Measurements from ENCODE around the gene RSPO4. TPM values are rescaled to one million over a fixed set of nuclear protein-coding genes. Genes with fewer than 3 reads are reported as not detected.
"Not testable (repeated sequence)": the region's sequence is repeated elsewhere in the genome, so short reads cannot be mapped to it uniquely, and the experiment has no call there.

The RSPO4 gene
- total RNA-seq, 2 donors from 2014 or later: not detected

DNA sequence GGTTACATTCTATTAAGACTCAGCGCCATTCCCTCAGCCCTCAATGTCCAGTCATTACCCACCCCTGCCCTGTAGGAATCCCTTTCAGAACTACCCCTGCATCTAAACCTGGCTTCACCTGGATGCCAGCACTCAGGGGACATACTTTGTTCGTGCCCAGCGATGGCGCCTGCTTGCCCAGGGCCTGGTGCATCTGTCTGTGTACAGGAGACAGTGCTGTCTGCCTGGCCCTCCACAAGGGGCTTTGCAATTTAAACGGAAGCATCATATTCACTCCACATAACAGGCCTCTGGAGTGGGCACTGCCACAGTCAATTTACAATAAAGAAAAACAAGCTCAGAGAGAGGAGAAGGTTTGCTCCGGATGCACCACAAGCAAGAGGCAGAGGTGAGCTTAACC is 4.6 kb downstream of the RSPO4 start:
- Mint-ChIP-seq H3K36me3 (ENCODE audit: low read depth) (peaks cover under 1% of the 10 kb centered on the region), H3K4me1 (peaks cover under 1% of the 10 kb centered on the region), H3K27me3 (peaks cover 70% of the 10 kb centered on the region), H3K4me3 (no peak overlapping the region), H3K27ac (no peak overlapping the region)
- no peaks in the 10 kb centered on the region for H3K9me3 ChIP-seq (ENCODE audit: control insufficient read depth, low read length, poor library complexity, severe bottlenecking)
- DNase-seq (no peak), ATAC-seq (no peak)

DNA sequence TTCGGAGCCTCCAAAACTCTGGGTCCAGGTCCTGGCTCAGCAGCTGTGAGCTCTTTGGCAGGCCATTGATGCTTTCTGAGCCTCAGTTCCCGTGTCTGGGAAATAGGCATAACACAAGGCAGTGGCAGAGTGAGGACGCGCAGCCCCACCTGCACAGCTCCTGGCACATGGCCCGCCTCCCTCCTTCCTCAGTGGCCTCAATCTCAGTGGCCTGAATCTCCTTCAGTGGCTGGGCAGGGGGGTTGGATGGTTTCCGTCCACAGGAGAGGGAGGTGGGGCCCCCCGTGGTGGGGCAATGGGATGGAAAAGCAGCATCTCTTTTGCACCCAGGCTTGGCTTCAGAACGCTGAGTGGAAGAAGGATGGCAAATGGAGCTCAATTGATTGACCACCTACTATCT is 5.1 kb downstream of the RSPO4 start:
- no peak for DNase-seq
- H3K27ac Mint-ChIP-seq: no peak overlapping the region
- H3K27me3 Mint-ChIP-seq: peaks cover 74% of the 10 kb centered on the region
- H3K9me3 ChIP-seq (ENCODE audit: control insufficient read depth, low read length, poor library complexity, severe bottlenecking): no peaks in the 10 kb centered on the region
- H3K36me3 Mint-ChIP-seq (ENCODE audit: low read depth): no peaks in the 10 kb centered on the region
- no peak for ATAC-seq
- H3K4me1 Mint-ChIP-seq: no peaks in the 10 kb centered on the region
- no peak overlapping the region for H3K4me3 Mint-ChIP-seq

DNA sequence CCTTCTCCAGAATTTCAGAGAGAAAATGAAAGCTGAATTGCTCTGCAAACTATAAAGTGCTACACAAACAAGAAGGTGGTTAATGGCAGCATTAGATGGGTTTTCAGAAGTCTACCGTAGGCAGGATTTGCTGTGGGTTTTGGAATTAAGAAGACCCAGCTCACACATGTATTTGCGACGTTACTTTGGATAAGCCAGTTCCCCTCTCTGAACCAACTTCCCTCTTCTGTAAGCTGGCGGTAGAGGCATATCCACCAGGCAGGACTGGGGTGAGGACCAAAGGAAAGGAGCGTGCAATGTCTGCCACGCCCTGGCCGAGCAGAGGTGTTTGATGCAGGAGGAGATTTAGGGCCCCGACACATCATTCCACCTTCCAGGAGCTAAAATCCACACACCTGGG is 6.9 kb downstream of the RSPO4 start:
- Mint-ChIP-seq H3K27ac (no peak overlapping the region), H3K4me1 (no peaks in the 10 kb centered on the region), H3K4me3 (no peak overlapping the region), H3K27me3 (peaks cover 65% of the 10 kb centered on the region), H3K36me3 (ENCODE audit: low read depth) (no peaks in the 10 kb centered on the region)
- H3K9me3 ChIP-seq (ENCODE audit: control insufficient read depth, low read length, poor library complexity, severe bottlenecking): no peaks in the 10 kb centered on the region
- DNase-seq (no peak), ATAC-seq (no peak)

DNA sequence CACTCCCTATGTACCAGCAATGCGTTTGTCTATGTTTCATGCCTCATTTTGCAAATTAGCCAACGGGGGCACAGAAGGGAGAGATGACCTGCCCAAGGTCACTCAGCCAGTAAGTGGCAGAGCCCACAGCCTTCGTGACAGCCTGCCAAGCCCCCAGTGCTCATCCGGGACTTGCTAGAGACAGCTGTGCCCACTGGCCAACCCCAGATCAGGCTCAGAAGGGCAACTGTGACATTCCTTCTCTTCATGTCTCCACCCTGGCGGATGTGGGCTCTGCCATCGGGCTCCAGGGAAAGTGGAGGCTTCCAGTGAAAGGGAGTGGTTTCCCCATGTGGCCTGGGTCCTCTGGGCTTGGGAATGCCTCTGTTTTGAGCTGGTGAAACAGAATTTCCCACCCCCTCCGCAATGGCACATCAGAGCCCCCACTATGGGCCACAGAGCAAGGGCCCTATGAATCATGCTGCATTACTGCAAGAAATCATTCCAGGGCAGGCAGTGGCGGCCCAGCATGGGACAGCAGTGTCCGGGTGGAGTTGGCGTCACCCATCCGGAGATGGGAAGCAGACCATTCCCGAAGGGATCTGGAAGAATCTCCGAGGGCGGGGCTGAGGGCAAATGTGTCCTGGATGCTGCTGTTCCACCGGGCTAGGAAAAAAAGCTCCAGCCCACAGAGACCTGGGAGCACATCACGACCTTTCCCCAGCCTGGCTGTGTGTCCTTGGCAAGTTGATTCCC is 9.1 kb downstream of the RSPO4 start:
- DNase-seq: no peak
- H3K27ac Mint-ChIP-seq: no peak overlapping the region
- H3K4me3 Mint-ChIP-seq: no peak overlapping the region
- H3K36me3 Mint-ChIP-seq (ENCODE audit: low read depth): no peaks in the 10 kb centered on the region
- H3K9me3 ChIP-seq (ENCODE audit: control insufficient read depth, low read length, poor library complexity, severe bottlenecking): no peaks in the 10 kb centered on the region
- ATAC-seq: no peak
- H3K4me1 Mint-ChIP-seq: peaks cover 2% of the 10 kb centered on the region
- H3K27me3 Mint-ChIP-seq: peaks cover 68% of the 10 kb centered on the region

DNA sequence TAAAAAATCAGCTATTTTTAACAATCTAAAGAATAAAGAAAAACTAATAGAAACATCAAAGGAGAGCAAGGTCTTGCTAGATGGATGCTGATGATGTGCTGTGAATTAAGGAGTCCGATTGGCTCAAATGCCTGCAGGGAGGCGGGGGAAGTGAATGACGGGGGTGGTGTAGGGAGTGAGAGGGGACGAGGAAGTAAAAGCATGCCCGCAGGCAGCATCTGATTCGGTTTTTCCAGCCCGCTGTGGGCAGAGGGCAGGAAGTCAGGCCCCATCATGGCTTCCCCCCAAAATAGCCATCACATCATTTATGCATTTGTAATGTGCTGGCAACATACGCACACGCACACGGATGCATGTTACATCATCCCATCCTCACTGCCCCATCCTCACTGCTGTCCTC is 10.3 kb downstream of the RSPO4 start:
- Mint-ChIP-seq H3K27me3 (peaks cover 70% of the 10 kb centered on the region), H3K36me3 (ENCODE audit: low read depth) (peaks cover 2% of the 10 kb centered on the region), H3K27ac (no peak overlapping the region), H3K4me3 (no peak overlapping the region), H3K4me1 (peaks cover 2% of the 10 kb centered on the region)
- H3K9me3 ChIP-seq (ENCODE audit: control insufficient read depth, low read length, poor library complexity, severe bottlenecking): no peaks in the 10 kb centered on the region
- DNase-seq (no peak), ATAC-seq (no peak)

DNA sequence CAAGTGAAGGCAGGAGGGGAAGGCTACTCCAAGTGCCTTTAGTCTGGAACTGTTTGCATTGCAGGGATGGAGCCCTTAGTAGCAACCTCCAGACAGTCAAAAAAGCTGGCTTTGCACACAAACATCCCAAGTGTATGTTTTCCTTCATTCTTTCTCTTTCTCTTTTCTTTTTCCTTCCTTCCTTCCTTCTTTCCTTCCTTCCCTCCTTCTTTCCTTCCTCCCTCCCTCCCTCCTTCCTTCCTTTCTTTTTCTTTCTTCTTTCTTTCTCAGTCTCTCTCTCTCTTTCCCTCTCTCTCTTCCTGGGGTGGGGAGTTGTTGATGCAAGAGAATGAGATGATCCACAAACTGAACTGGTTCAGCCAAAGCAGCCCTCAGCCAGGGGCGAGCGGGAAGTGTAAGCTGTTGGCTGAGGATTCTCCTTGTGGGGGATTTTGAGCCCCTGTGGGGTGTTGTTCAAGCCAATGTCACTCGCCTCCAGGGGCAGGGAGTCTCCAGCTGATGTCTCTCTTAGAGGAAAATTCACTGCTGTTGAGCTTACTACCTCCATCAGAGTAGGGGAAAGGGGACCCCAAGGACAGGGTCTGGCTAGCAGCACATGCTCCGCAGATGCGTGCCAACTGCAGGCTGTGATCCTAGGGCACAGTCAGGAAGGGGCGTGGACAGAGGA is 11.7 kb downstream of the RSPO4 start:
- no peaks in the 10 kb centered on the region for H3K9me3 ChIP-seq (ENCODE audit: control insufficient read depth, low read length, poor library complexity, severe bottlenecking)
- Mint-ChIP-seq H3K27ac (no peak overlapping the region), H3K4me3 (no peak overlapping the region), H3K27me3 (peaks cover 73% of the 10 kb centered on the region), H3K4me1 (peaks cover 2% of the 10 kb centered on the region), H3K36me3 (ENCODE audit: low read depth) (peaks cover 2% of the 10 kb centered on the region)
- DNase-seq (no peak), ATAC-seq (no peak)

DNA sequence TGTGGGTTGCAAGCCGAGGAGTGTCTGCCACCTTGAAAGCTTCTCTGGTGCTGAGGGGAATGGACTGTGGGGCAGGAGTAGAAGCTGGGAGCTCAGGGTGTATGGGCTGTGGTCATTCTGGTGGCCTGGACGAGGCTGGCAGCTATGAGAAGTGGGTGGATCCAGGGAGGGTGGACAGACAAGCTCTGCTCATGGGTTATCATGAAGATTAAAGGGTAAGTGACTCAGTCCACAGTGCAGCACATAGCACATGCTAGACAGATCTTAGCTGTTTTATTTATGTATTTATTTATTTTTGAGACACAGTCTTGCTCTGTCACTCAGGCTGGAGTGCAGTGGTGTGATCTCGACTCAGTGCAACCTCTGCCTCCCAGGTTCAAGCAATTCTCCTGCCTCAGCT is 13.8 kb downstream of the RSPO4 start:
- Mint-ChIP-seq H3K4me3 (no peak overlapping the region), H3K4me1 (peaks cover 2% of the 10 kb centered on the region), H3K27ac (no peak overlapping the region), H3K36me3 (ENCODE audit: low read depth) (peaks cover 2% of the 10 kb centered on the region), H3K27me3 (peaks cover 62% of the 10 kb centered on the region)
- DNase-seq: no peak
- no peak for ATAC-seq
- no peaks in the 10 kb centered on the region for H3K9me3 ChIP-seq (ENCODE audit: control insufficient read depth, low read length, poor library complexity, severe bottlenecking)

DNA sequence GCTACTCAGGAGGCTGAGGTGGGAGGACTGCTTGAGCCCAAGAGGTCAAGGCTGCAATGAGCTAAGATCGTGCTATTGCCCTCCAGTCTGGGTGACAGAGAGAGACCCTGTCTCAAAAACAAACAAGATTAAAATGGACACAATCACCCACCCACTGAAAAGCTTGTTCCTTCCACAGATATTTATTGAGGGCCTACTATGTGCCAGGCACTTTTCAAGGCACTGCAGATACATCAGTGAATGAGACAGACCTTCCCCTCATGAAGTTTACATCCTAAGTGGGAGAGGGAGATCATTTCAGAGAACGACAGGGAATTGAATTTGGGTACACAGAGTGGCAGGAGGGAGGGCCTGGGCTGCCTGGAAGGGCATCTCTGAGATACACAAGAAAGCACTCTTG is 14.4 kb downstream of the RSPO4 start:
- H3K27me3 Mint-ChIP-seq: peaks cover 62% of the 10 kb centered on the region
- peaks cover 2% of the 10 kb centered on the region for H3K4me1 Mint-ChIP-seq
- H3K4me3 Mint-ChIP-seq: no peak overlapping the region
- peaks cover 2% of the 10 kb centered on the region for H3K36me3 Mint-ChIP-seq (ENCODE audit: low read depth)
- no peaks in the 10 kb centered on the region for H3K9me3 ChIP-seq (ENCODE audit: control insufficient read depth, low read length, poor library complexity, severe bottlenecking)
- ATAC-seq: no peak
- DNase-seq: no peak
- no peak overlapping the region for H3K27ac Mint-ChIP-seq

DNA sequence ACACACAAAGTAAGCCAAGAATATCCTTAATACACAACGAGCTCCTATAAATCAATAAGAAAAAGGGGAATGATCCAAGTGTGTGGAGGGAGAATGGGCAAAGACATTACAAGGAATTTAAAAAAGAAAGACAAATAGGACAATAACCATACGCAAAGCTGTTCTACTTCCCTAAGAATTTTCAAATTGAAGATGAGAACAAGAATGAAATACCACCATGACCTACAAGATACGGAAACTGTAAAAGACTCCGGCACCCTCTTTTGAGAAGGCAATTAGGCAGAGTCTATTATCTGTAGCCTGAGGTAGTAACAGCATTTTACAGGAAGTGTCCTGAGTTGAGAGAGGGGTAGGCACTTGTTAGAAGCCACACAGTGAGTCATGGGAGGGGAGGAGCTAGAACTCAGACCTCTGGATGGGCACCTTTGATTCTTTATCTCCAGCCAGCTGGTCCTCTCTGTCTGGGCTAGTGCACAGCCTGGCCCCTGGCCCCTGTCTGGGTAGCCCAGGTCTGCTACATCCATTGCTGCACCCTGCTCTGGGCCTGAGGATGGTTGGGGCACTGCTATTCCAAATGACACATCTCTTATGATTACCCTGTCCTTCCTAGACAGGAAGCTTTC is 15.3 kb downstream of the RSPO4 start:
- no peaks in the 10 kb centered on the region for H3K9me3 ChIP-seq (ENCODE audit: control insufficient read depth, low read length, poor library complexity, severe bottlenecking)
- Mint-ChIP-seq H3K4me3 (no peak overlapping the region), H3K27me3 (peaks cover 59% of the 10 kb centered on the region), H3K36me3 (ENCODE audit: low read depth) (peaks cover 2% of the 10 kb centered on the region), H3K27ac (no peak overlapping the region), H3K4me1 (peaks cover 2% of the 10 kb centered on the region)
- DNase-seq (no peak), ATAC-seq (no peak)

DNA sequence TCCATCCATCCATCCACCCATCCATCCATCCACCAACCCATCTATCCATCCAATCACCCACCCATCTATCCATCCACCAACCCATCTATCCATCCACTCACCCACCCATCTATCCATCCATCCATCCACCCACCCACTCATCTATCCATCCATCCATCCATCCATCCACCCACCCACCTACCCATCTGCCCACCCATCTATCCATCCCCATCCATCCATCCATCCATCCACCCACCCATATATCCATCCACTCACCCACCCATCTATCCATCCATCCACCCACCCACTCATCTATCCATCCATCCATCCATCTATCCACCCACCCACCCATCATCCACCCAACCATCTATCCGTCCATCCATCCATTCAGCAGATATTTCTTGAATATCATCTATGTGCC is 17.1 kb downstream of the RSPO4 start:
- not testable (repeated sequence) for H3K4me3 Mint-ChIP-seq; H3K36me3 Mint-ChIP-seq (ENCODE audit: low read depth); H3K27ac Mint-ChIP-seq; H3K9me3 ChIP-seq (ENCODE audit: control insufficient read depth, low read length, poor library complexity, severe bottlenecking); ATAC-seq; DNase-seq; H3K4me1 Mint-ChIP-seq
- peaks cover 69% of the 10 kb centered on the region for H3K27me3 Mint-ChIP-seq

DNA sequence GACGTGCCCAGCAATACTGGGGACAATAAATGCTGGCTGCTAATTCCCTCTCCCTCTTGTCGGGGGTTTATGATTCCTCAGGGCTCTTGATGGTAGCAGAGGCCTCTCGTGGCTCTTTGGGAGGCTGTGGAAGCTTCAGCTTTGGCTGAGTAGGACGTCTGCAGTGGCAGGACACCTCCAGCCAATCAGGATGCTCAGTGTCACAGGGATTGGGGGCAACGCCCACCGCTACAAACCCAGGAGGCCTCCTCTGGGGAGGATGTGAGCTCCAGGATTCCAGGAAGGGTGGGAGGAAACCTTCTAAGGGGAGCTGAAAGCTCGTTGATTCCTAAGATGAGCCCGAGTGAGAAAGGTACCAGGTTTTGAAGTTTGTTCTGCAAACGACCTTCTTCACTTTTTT is 19.4 kb downstream of the RSPO4 start:
- Mint-ChIP-seq H3K27ac (no peak overlapping the region), H3K27me3 (peaks cover 68% of the 10 kb centered on the region), H3K4me1 (peaks cover 3% of the 10 kb centered on the region), H3K36me3 (ENCODE audit: low read depth) (peaks cover under 1% of the 10 kb centered on the region), H3K4me3 (no peak overlapping the region)
- ATAC-seq (no peak), DNase-seq (no peak)
- no peaks in the 10 kb centered on the region for H3K9me3 ChIP-seq (ENCODE audit: control insufficient read depth, low read length, poor library complexity, severe bottlenecking)

DNA sequence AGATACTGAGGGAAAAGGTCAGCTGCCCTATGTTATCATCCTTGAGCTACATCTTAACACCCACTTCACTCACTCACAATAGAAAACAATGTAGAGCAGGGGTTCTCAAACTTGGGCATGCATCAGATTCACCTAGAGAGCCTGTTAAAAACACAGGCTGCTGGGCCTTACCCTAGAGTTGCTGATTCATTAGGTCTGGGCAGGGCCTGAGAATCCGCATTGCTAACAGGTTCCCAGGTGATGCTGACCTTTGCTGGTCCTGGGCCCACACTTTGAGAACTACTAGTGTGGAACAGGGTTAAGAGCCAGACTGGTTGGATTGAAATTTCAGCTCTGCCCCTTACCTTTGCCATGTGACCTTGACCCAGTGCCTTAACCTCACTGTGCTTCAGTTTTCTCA is 25.1 kb downstream of the RSPO4 start:
- ATAC-seq: no peak
- no peak overlapping the region for H3K4me3 Mint-ChIP-seq
- no peaks in the 10 kb centered on the region for H3K36me3 Mint-ChIP-seq (ENCODE audit: low read depth)
- peaks cover 56% of the 10 kb centered on the region for H3K27me3 Mint-ChIP-seq
- no peaks in the 10 kb centered on the region for H3K9me3 ChIP-seq (ENCODE audit: control insufficient read depth, low read length, poor library complexity, severe bottlenecking)
- peaks cover 5% of the 10 kb centered on the region for H3K4me1 Mint-ChIP-seq
- DNase-seq: no peak
- no peak overlapping the region for H3K27ac Mint-ChIP-seq

DNA sequence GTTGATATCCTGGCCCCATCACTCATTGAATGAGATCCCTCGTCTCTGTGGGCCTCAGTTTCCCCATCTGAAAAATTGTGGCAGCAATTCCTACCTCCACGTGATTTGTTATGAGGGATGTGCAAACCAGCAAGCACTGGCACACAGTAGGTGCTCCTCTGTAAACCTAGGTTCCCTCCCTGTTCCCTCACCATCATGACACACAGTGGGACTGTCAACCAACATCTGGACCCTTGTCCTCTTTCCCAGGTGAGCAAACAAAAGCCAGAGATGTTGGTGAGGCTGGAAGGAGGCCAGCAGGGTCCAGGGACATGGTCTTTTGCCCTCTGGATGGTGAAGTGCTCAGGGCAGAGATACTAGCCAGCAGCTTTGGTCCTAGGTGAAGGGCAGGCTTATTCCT is 26.1 kb downstream of the RSPO4 start:
- peaks cover 54% of the 10 kb centered on the region for H3K27me3 Mint-ChIP-seq
- H3K9me3 ChIP-seq (ENCODE audit: control insufficient read depth, low read length, poor library complexity, severe bottlenecking): no peaks in the 10 kb centered on the region
- no peak for DNase-seq
- H3K4me3 Mint-ChIP-seq: no peak overlapping the region
- peaks cover 5% of the 10 kb centered on the region for H3K4me1 Mint-ChIP-seq
- no peak for ATAC-seq
- H3K27ac Mint-ChIP-seq: no peak overlapping the region
- no peaks in the 10 kb centered on the region for H3K36me3 Mint-ChIP-seq (ENCODE audit: low read depth)
